DOHH2 (cell line): ENCODE data around the gene KTI12.
"Not testable (repeated sequence)": the region's sequence is repeated elsewhere in the genome, so short reads cannot be mapped to it uniquely, and the experiment has no call there.

Experiments
- H3F3A ChIP-seq: fragments of 200-600 bp; sonication (generic), shearing (Covaris generic); 2 replicates; pipeline ENCODE4 v1.6.0; 2016; ENCODE audit warnings: antibody characterized with exemption, mild to moderate bottlenecking; ENCODE audit not compliant: control insufficient read depth, insufficient read depth
- H3K27ac ChIP-seq: fragments of 200-600 bp; sonication (generic); 2 replicates; pipeline ENCODE4 v1.5.1; 2014; ENCODE audit warnings: low read depth, mild to moderate bottlenecking, low read length, moderate library complexity
- H3K27me3 ChIP-seq: fragments of 200-600 bp; sonication (generic); 2 replicates; pipeline ENCODE4 v1.6.1; 2014; ENCODE audit warnings: mild to moderate bottlenecking, low read length, mixed read lengths; ENCODE audit not compliant: control insufficient read depth
- H3K36me3 ChIP-seq: fragments of 200-600 bp; sonication (generic); 2 replicates; pipeline ENCODE4 v1.6.1; 2014; ENCODE audit warnings: mild to moderate bottlenecking, low read length, moderate library complexity, mixed read lengths; ENCODE audit not compliant: control insufficient read depth
- H3K4me1 ChIP-seq: fragments of 200-600 bp; sonication (generic); 2 replicates; pipeline ENCODE4 v1.6.1; 2014; ENCODE audit warnings: mild to moderate bottlenecking, low read length, mixed read lengths; ENCODE audit not compliant: control insufficient read depth
- H3K4me2 ChIP-seq: fragments of 200-600 bp; sonication (generic); 2 replicates; pipeline ENCODE4 v1.6.0; 2014; ENCODE audit warnings: mild to moderate bottlenecking, low read length, moderate library complexity
- H3K4me3 ChIP-seq: fragments of 200-600 bp; sonication (generic); 2 replicates; pipeline ENCODE4 v1.5.1; 2014; ENCODE audit warnings: mild to moderate bottlenecking, low read length, mixed read lengths
- H3K79me2 ChIP-seq: fragments of 200-600 bp; sonication (generic); 2 replicates; pipeline ENCODE4 v1.6.1; 2014; ENCODE audit warnings: mild to moderate bottlenecking, low read length, mixed read lengths; ENCODE audit not compliant: control insufficient read depth
- H3K9me2 ChIP-seq: fragments of 200-600 bp; sonication (generic); replicated peaks from 2 replicates; pipeline ENCODE4 v1.6.1; 2014; ENCODE audit warnings: mild to moderate bottlenecking, low read length, mixed read lengths; ENCODE audit not compliant: control insufficient read depth
- H3K9me3 ChIP-seq: fragments of 200-600 bp; sonication (generic); 2 replicates; pipeline ENCODE4 v1.6.1; 2014; ENCODE audit warnings: antibody characterized with exemption, low read length, mixed read lengths; ENCODE audit not compliant: control insufficient read depth, insufficient read depth
- H4K20me1 ChIP-seq: fragments of 200-600 bp; sonication (generic); 2 replicates; pipeline ENCODE4 v1.6.0; 2014; ENCODE audit warnings: low read depth, mild to moderate bottlenecking, antibody characterized with exemption, low read length, moderate library complexity; ENCODE audit not compliant: control insufficient read depth, insufficient read depth
- EZH2phosphoT487 ChIP-seq: fragments of 200-600 bp; sonication (generic); IDR thresholded peaks from 2 replicates; pipeline ENCODE4 v1.6.1; 2017; ENCODE audit warnings: borderline replicate concordance, mild to moderate bottlenecking, antibody characterized with exemption, low read length, moderate library complexity, mixed read lengths
- TF ChIP-seq, protein P1 (sequence below): fragments of 200-600 bp; sonication (generic); IDR thresholded peaks from one replicate; pipeline ENCODE4 v1.5.1; 2014; ENCODE audit warnings: antibody characterized with exemption, mild to moderate bottlenecking, low read depth, low read length; ENCODE audit not compliant: poor library complexity, severe bottlenecking

The KTI12 gene, protein sequence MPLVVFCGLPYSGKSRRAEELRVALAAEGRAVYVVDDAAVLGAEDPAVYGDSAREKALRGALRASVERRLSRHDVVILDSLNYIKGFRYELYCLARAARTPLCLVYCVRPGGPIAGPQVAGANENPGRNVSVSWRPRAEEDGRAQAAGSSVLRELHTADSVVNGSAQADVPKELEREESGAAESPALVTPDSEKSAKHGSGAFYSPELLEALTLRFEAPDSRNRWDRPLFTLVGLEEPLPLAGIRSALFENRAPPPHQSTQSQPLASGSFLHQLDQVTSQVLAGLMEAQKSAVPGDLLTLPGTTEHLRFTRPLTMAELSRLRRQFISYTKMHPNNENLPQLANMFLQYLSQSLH

DNA sequence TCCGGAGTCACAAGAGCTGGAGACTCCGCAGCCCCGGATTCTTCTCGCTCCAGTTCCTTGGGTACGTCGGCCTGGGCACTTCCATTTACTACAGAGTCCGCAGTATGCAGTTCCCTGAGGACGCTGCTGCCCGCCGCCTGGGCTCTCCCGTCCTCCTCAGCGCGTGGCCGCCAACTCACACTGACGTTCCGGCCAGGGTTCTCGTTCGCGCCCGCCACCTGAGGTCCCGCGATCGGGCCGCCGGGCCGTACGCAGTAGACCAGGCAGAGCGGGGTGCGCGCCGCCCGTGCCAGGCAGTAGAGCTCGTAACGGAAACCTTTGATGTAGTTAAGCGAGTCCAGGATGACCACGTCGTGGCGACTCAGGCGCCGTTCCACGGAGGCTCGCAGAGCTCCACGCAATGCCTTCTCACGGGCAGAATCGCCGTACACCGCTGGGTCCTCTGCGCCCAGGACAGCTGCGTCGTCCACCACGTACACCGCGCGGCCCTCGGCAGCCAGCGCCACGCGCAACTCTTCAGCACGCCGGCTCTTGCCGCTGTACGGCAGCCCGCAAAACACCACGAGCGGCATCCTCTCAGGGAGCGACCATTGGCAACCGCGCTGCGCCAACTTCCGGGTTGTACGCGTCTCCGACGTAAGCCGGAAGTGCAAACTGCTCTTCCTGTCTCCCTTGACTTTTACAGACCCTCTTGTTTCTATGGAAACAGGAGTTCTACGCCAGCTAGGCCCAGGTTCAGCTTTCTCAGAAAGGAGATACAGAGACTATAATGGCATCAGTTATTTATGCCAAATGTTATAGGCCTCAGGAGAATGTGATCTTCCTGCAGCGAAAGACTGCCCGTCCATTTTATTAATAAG is at the start of gene KTI12:
KTI12 (minus strand) TSS at position 621 of the 860 bp plus-strand sequence; CDS start at position 572, 49 bp downstream.
- H3K9me2 ChIP-seq: no peaks in the 10 kb centered on the region
- H3K27ac ChIP-seq: peak within 1 kb of the TSS; percentile 40
- peaks cover 14% of the 10 kb centered on the region; the same call in 1 of the 2 replicates for H4K20me1 ChIP-seq
- TF ChIP-seq, protein P1, sequence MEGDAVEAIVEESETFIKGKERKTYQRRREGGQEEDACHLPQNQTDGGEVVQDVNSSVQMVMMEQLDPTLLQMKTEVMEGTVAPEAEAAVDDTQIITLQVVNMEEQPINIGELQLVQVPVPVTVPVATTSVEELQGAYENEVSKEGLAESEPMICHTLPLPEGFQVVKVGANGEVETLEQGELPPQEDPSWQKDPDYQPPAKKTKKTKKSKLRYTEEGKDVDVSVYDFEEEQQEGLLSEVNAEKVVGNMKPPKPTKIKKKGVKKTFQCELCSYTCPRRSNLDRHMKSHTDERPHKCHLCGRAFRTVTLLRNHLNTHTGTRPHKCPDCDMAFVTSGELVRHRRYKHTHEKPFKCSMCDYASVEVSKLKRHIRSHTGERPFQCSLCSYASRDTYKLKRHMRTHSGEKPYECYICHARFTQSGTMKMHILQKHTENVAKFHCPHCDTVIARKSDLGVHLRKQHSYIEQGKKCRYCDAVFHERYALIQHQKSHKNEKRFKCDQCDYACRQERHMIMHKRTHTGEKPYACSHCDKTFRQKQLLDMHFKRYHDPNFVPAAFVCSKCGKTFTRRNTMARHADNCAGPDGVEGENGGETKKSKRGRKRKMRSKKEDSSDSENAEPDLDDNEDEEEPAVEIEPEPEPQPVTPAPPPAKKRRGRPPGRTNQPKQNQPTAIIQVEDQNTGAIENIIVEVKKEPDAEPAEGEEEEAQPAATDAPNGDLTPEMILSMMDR: no peak
- TF ChIP-seq EZH2phosphoT487: no peak
- peaks cover 16% of the 10 kb centered on the region for H3F3A ChIP-seq
- peaks cover 25% of the 10 kb centered on the region for H3K4me1 ChIP-seq
- peak within 1 kb of the TSS; percentile 84 for H3K4me2 ChIP-seq
- H3K79me2 ChIP-seq: peaks cover 46% of the 10 kb centered on the region
- H3K27me3 ChIP-seq: no peaks in the 10 kb centered on the region
- peaks cover 48% of the 10 kb centered on the region for H3K36me3 ChIP-seq
- H3K9me3 ChIP-seq: no peaks in the 10 kb centered on the region
- H3K4me3 ChIP-seq: peak within 1 kb of the TSS; percentile 93

DNA sequence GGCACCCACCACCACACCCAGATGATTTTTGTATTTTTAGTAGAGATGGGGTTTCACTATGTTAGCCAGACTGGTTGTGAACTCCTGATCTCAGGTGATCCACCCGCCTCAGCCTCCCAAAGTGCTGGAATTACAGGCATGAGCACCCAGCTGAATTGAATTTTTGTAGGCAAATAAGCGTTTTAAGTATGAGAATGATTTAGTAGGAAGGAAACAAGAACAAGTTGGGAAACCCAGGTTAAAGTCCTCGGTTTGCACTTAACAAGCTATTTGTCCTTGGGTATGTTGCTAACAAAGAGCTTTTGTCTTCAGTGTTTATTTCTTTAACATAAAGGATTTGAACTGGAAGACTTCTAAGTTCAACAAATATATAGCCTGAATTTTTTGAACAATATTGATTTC is 46.4 kb upstream of the KTI12 start:
- no peaks in the 10 kb centered on the region for H3K9me3 ChIP-seq
- H3K36me3 ChIP-seq: peaks cover 41% of the 10 kb centered on the region
- H3K27ac ChIP-seq: no peak overlapping the region
- no peak for TF ChIP-seq EZH2phosphoT487
- TF ChIP-seq, protein P1: no peak
- no peaks in the 10 kb centered on the region for H3K9me2 ChIP-seq
- no peaks in the 10 kb centered on the region for H3K27me3 ChIP-seq
- peaks cover 59% of the 10 kb centered on the region for H3K79me2 ChIP-seq
- no peak overlapping the region for H3K4me3 ChIP-seq
- 0 out of 2 replicates have a peak, but pooled peaks cover 4% of the 10 kb centered on the region for H4K20me1 ChIP-seq
- no peak overlapping the region for H3K4me2 ChIP-seq
- H3F3A ChIP-seq: no peaks in the 10 kb centered on the region
- H3K4me1 ChIP-seq: no peaks in the 10 kb centered on the region

DNA sequence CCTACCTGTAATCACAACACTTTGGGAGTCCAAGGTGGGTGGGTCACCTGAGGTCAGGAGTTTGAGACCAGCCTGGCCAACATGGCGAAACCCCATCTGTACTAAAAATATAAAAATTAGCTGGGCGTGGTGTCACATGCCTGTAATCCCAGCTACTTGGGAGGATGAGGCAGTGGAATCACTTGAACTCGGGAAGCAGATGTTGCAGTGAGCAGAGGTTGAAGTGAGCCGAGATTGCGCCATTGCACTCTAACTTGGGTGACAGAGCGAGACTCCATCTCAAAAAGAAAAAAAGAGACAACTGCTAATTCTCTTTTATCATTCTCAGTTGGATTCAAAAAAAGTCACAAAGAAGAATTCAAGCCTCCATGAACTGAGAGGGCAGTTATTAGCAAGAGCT is 43.7 kb upstream of the KTI12 start:
- H3K4me3 ChIP-seq, H3K27me3 ChIP-seq, H3K27ac ChIP-seq, H3K4me2 ChIP-seq, H3K9me3 ChIP-seq, H4K20me1 ChIP-seq, H3K9me2 ChIP-seq, H3K4me1 ChIP-seq, H3F3A ChIP-seq: not testable (repeated sequence)
- H3K79me2 ChIP-seq: peaks cover 62% of the 10 kb centered on the region
- H3K36me3 ChIP-seq: peaks cover 40% of the 10 kb centered on the region
